ENCODE measurements around the gene EIF2B4. TPM values are rescaled to one million over a fixed set of nuclear protein-coding genes. Genes with fewer than 3 reads are reported as not detected.

Gene EIF2B4
- total and polyA plus RNA-seq, 9 of the 15 experiments (the other 6 are each of a cell fraction or from before 2014, with no cell fraction given) = 29.7 to 80.3 (median 58.9) TPM

- TF ChIP-seq ZBTB40 (IDR thresholded peaks at IDR 0.05) = no peak
- no peak for TF ChIP-seq ZBTB40 (CRISPR knock-in tag; IDR thresholded peaks at IDR 0.05)
- no peak for TF ChIP-seq HES1 (IDR thresholded peaks at IDR 0.05; ENCODE audit: low read depth)
- TF ChIP-seq CBX3 (IDR thresholded peaks at IDR 0.05; ENCODE audit: borderline replicate concordance in 1 of 2, low read length in 2 of 2) = 0 out of 3 replicates have a peak, but pooled peaks of 1 of the 2 experiments have one; percentile 46
- TF ChIP-seq ZNF23 (CRISPR knock-in tag; IDR thresholded peaks at IDR 0.05) = no peak
- peak; percentile 42; the same call in 1 of the 2 replicates for TF ChIP-seq SMC3 (conservative IDR thresholded peaks at IDR 0.05; ENCODE audit: insufficient read depth, low read depth, low read length)
- peak; percentile 64 for TF ChIP-seq CTCFL (IDR thresholded peaks at IDR 0.05; ENCODE audit: borderline replicate concordance, insufficient read depth, low read depth, low read length, poor library complexity, severe bottlenecking)
- no peak for TF ChIP-seq KLF6 (CRISPR knock-in tag; IDR thresholded peaks at IDR 0.05; ENCODE audit: borderline replicate concordance)
- TF ChIP-seq ZFP91 (CRISPR knock-in tag; IDR thresholded peaks at IDR 0.05) = no peak; the same call in 1 of the 2 replicates
- TF ChIP-seq ZBTB2 (IDR thresholded peaks at IDR 0.05) = no peak
- TF ChIP-seq NR2C2 (CRISPR knock-in tag; IDR thresholded peaks at IDR 0.05) = no peak
- peak; percentile 46; the same call in 1 of the 2 replicates for TF ChIP-seq NR2C2 (tag; IDR thresholded peaks at IDR 0.05)
Observed at GRCh38 chr2:27320958-27321543, 49.1 kb downstream of the EIF2B4 start (continued).

Measured in K562 (cell line).